ENCODE results near the gene MGAT5B. TPM values are rescaled to one million over a fixed set of nuclear protein-coding genes. Genes with fewer than 3 reads are reported as not detected.
"Not testable (repeated sequence)": the region's sequence is repeated elsewhere in the genome, so short reads cannot be mapped to it uniquely, and the experiment has no call there.

The MGAT5B gene
- total and polyA plus RNA-seq, 2 experiments from 2014 or later: 0.11 to 0.16 TPM

- no peaks in the 10 kb centered on the region for H3K9me3 ChIP-seq (ENCODE audit: low read depth)
- no peak for TF ChIP-seq EZH2phosphoT487 (IDR thresholded peaks at IDR 0.05; ENCODE audit: insufficient read depth, low read depth)
- TF ChIP-seq EZH2 (IDR thresholded peaks at IDR 0.05; ENCODE audit: insufficient read depth, poor library complexity, severe bottlenecking): no peak
- no peak overlapping the region for H3K27ac ChIP-seq
- no peaks in the 10 kb centered on the region for H3K79me2 ChIP-seq (ENCODE audit: insufficient read depth)
- in situ Hi-C loops (cut with MboI): no loop called here
- DNase-seq: no peak
- H3K4me3 ChIP-seq: no peak overlapping the region
- H2AFZ ChIP-seq: no peak overlapping the region
- peaks cover 78% of the 10 kb centered on the region for H3K27me3 ChIP-seq (replicated peaks; ENCODE audit: insufficient read depth)
- no peaks in the 10 kb centered on the region for H3F3A ChIP-seq (ENCODE audit: insufficient read depth)
- no peak overlapping the region for H3K4me2 ChIP-seq (ENCODE audit: unreplicated experiment)
- no peaks in the 10 kb centered on the region for H3K9me2 ChIP-seq (ENCODE audit: insufficient read depth)
- H3K4me1 ChIP-seq (ENCODE audit: insufficient read depth): no peaks in the 10 kb centered on the region
- no peak overlapping the region for H3K9ac ChIP-seq
- H3K36me3 ChIP-seq (ENCODE audit: low read depth): no peaks in the 10 kb centered on the region
- no peaks in the 10 kb centered on the region for H4K20me1 ChIP-seq (ENCODE audit: insufficient read depth)
- WGBS, 2 experiments (ENCODE audit: low coverage in 1 of 2, low lambda C conversion rate in 2 of 2, missing lambda C conversion rate in 2 of 2): 53 to 62% methylated on average over 6 of the region's 6 CpGs
Measured at GRCh38 chr17:76972046-76972641, 103.9 kb downstream of the MGAT5B start.

- H3K27ac ChIP-seq: no peak overlapping the region
- no peaks in the 10 kb centered on the region for H3K79me2 ChIP-seq (ENCODE audit: insufficient read depth)
- no peak overlapping the region for H3K4me3 ChIP-seq
- TF ChIP-seq EZH2 (IDR thresholded peaks at IDR 0.05; ENCODE audit: insufficient read depth, poor library complexity, severe bottlenecking): no peak
- TF ChIP-seq EZH2phosphoT487 (IDR thresholded peaks at IDR 0.05; ENCODE audit: insufficient read depth, low read depth): no peak
- no peaks in the 10 kb centered on the region for H3K36me3 ChIP-seq (ENCODE audit: low read depth)
- WGBS, 2 experiments (ENCODE audit: low coverage in 1 of 2, low lambda C conversion rate in 2 of 2, missing lambda C conversion rate in 2 of 2): 54 to 76% methylated on average over 8 of the region's 8 CpGs
- no peaks in the 10 kb centered on the region for H3K9me3 ChIP-seq (ENCODE audit: low read depth)
- no peak overlapping the region for H3K4me2 ChIP-seq (ENCODE audit: unreplicated experiment)
- H4K20me1 ChIP-seq (ENCODE audit: insufficient read depth): no peaks in the 10 kb centered on the region
- H3K4me1 ChIP-seq (ENCODE audit: insufficient read depth): no peaks in the 10 kb centered on the region
- peaks cover 74% of the 10 kb centered on the region for H3K27me3 ChIP-seq (replicated peaks; ENCODE audit: insufficient read depth)
- H3F3A ChIP-seq (ENCODE audit: insufficient read depth): no peaks in the 10 kb centered on the region
- no peak for DNase-seq
- H3K9me2 ChIP-seq (ENCODE audit: insufficient read depth): no peaks in the 10 kb centered on the region
- in situ Hi-C loops (cut with MboI): no loop called here
- H3K9ac ChIP-seq: no peak overlapping the region
- H2AFZ ChIP-seq: no peak overlapping the region
Measured at GRCh38 chr17:76973040-76973439, 104.8 kb downstream of the MGAT5B start.

- Histone ChIP-seq H3K27me3 (replicated peaks; ENCODE audit: insufficient read depth) (peaks cover 60% of the 10 kb centered on the region), H3K9me3 (ENCODE audit: low read depth) (no peaks in the 10 kb centered on the region), H3K36me3 (ENCODE audit: low read depth) (no peaks in the 10 kb centered on the region), H4K20me1 (ENCODE audit: insufficient read depth) (no peaks in the 10 kb centered on the region), H3K4me1 (ENCODE audit: insufficient read depth) (no peaks in the 10 kb centered on the region), H3K4me2 (ENCODE audit: unreplicated experiment) (no peak overlapping the region), H2AFZ (no peak overlapping the region), H3K9me2 (ENCODE audit: insufficient read depth) (no peaks in the 10 kb centered on the region), H3K27ac (no peak overlapping the region), H3K79me2 (ENCODE audit: insufficient read depth) (no peaks in the 10 kb centered on the region), H3K4me3 (no peak overlapping the region), H3F3A (ENCODE audit: insufficient read depth) (no peaks in the 10 kb centered on the region), H3K9ac (no peak overlapping the region)
- DNase-seq: no peak
- in situ Hi-C loops (cut with MboI): no loop called here
- 20 to 35% methylated on average over 3 of the region's 3 CpGs for WGBS, 2 experiments (ENCODE audit: low coverage in 1 of 2, low lambda C conversion rate in 2 of 2, missing lambda C conversion rate in 2 of 2)
- TF ChIP-seq EZH2 (IDR thresholded peaks at IDR 0.05; ENCODE audit: insufficient read depth, poor library complexity, severe bottlenecking): no peak
Measured at GRCh38 chr17:76974721-76975120, 106.5 kb downstream of the MGAT5B start.

- 7 to 19% methylated on average over 1 of the region's 1 CpG for WGBS, 2 experiments (ENCODE audit: low coverage in 1 of 2, low lambda C conversion rate in 2 of 2, missing lambda C conversion rate in 2 of 2)
- in situ Hi-C loops (cut with MboI): not testable (repeated sequence)
Measured at GRCh38 chr17:76978050-76978449, 109.8 kb downstream of the MGAT5B start.

More at GRCh38 chr17:76978050-76978449, 109.8 kb downstream of the MGAT5B start:
- H2AFZ ChIP-seq; H3K36me3 ChIP-seq (ENCODE audit: low read depth); H3K79me2 ChIP-seq (ENCODE audit: insufficient read depth); H4K20me1 ChIP-seq (ENCODE audit: insufficient read depth); H3K27ac ChIP-seq; DNase-seq; H3K4me1 ChIP-seq (ENCODE audit: insufficient read depth); H3K4me2 ChIP-seq (ENCODE audit: unreplicated experiment); H3K9me3 ChIP-seq (ENCODE audit: low read depth); H3K9me2 ChIP-seq (ENCODE audit: insufficient read depth); H3F3A ChIP-seq (ENCODE audit: insufficient read depth); H3K4me3 ChIP-seq; H3K9ac ChIP-seq: not testable (repeated sequence)
- peaks cover 45% of the 10 kb centered on the region for H3K27me3 ChIP-seq (replicated peaks; ENCODE audit: insufficient read depth)
